ENCODE measurements around the gene MRPL21. TPM values are rescaled to one million over a fixed set of nuclear protein-coding genes. Genes with fewer than 3 reads are reported as not detected.

The MRPL21 gene
- total and polyA plus RNA-seq, 2 donors from 2014 or later: 45.0 to 147 TPM

GRCh38 chr11:68930991-68931855 is 27.6 kb upstream of the MRPL21 start:
- no peak overlapping the region for H3K9ac ChIP-seq (ENCODE audit: low read length in 3 of 3)
- FAIRE-seq: no peak
- H3K9me3 ChIP-seq (ENCODE audit: control insufficient read depth in 2 of 3, insufficient read depth in 1 of 3, low read length in 3 of 3): no peaks in the 10 kb centered on the region
- TF ChIP-seq CTCF (IDR thresholded peaks at IDR 0.05; ENCODE audit: borderline replicate concordance, extremely low read depth, insufficient read depth): no peak
- H3K27me3 ChIP-seq (ENCODE audit: control insufficient read depth, insufficient read depth, low read length): no peaks in the 10 kb centered on the region
- no peak overlapping the region for H3K4me3 ChIP-seq (ENCODE audit: low read length in 3 of 3)
- intact Hi-C loops (cut with DNase I): no loop called here
- H3K4me1 ChIP-seq (ENCODE audit: control insufficient read depth in 2 of 3, insufficient read depth in 2 of 3, low read depth in 1 of 3, low read length in 3 of 3): no peaks in the 10 kb centered on the region
- peaks cover 0 to 25% (median 6%) of the 10 kb centered on the region in 3 donors for H3K36me3 ChIP-seq (ENCODE audit: control insufficient read depth in 2 of 3, insufficient read depth in 3 of 3, low read length in 3 of 3)
- DNase-seq: peak in 1 of 5 donors; percentile 50
- H3K27ac ChIP-seq (ENCODE audit: low read depth in 2 of 2, low read length in 2 of 2): no peak overlapping the region

GRCh38 chr11:68929706-68930570 is 26.3 kb upstream of the MRPL21 start:
- intact Hi-C loops (cut with DNase I): no loop called here
- peaks cover 0 to 24% (median 6%) of the 10 kb centered on the region in 3 donors for H3K36me3 ChIP-seq (ENCODE audit: control insufficient read depth in 2 of 3, insufficient read depth in 3 of 3, low read length in 3 of 3)
- peaks cover 0 to 11% (median 4%) of the 10 kb centered on the region in 3 donors for H3K9me3 ChIP-seq (ENCODE audit: control insufficient read depth in 2 of 3, insufficient read depth in 1 of 3, low read length in 3 of 3)
- DNase-seq (peak in 1 of 5 donors; percentile 41), FAIRE-seq (no peak)
- no peak overlapping the region for H3K9ac ChIP-seq (ENCODE audit: low read length in 3 of 3)
- no peaks in the 10 kb centered on the region for H3K27me3 ChIP-seq (ENCODE audit: control insufficient read depth, insufficient read depth, low read length)
- H3K4me3 ChIP-seq (ENCODE audit: low read length in 3 of 3): no peak overlapping the region
- H3K4me1 ChIP-seq (ENCODE audit: control insufficient read depth in 2 of 3, insufficient read depth in 2 of 3, low read depth in 1 of 3, low read length in 3 of 3): no peaks in the 10 kb centered on the region
- H3K27ac ChIP-seq (ENCODE audit: low read depth in 2 of 2, low read length in 2 of 2): no peak overlapping the region
- no peak for TF ChIP-seq CTCF (IDR thresholded peaks at IDR 0.05; ENCODE audit: borderline replicate concordance, extremely low read depth, insufficient read depth)

GRCh38 chr11:68929135-68929534 is 25.5 kb upstream of the MRPL21 start:
- Histone ChIP-seq H3K27ac (ENCODE audit: low read depth in 2 of 2, low read length in 2 of 2) (no peak overlapping the region), H3K4me3 (ENCODE audit: low read length in 3 of 3) (no peak overlapping the region), H3K4me1 (ENCODE audit: control insufficient read depth in 2 of 3, insufficient read depth in 2 of 3, low read depth in 1 of 3, low read length in 3 of 3) (no peaks in the 10 kb centered on the region), H3K9ac (ENCODE audit: low read length in 3 of 3) (no peak overlapping the region), H3K27me3 (ENCODE audit: control insufficient read depth, insufficient read depth, low read length) (no peaks in the 10 kb centered on the region), H3K9me3 (ENCODE audit: control insufficient read depth in 2 of 3, insufficient read depth in 1 of 3, low read length in 3 of 3) (peaks cover 0 to 11% (median 4%) of the 10 kb centered on the region in 3 donors), H3K36me3 (ENCODE audit: control insufficient read depth in 2 of 3, insufficient read depth in 3 of 3, low read length in 3 of 3) (peaks cover 4 to 28% (median 10%) of the 10 kb centered on the region in 3 donors)
- no peak for TF ChIP-seq CTCF (IDR thresholded peaks at IDR 0.05; ENCODE audit: borderline replicate concordance, extremely low read depth, insufficient read depth)
- no peak for FAIRE-seq
- intact Hi-C loops (cut with DNase I): no loop called here
- peak in 1 of 5 donors; percentile 70 for DNase-seq

All from kidney (tissue), 14 donors.